Liver (tissue), 9 donors: ENCODE results near the gene AP1G1. TPM values are rescaled to one million over a fixed set of nuclear protein-coding genes. Genes with fewer than 3 reads are reported as not detected.

Experiments used
- DNase-seq: peaks from one replicate; pipeline ENCODE4 v3.0.0-alpha.2; 2017; ENCODE audit warnings: low spot score
- H3K27ac ChIP-seq, 2 donors: one replicate each; pipeline ENCODE4 v1.7.0; 2013; ENCODE audit warnings: inconsistent platforms in 2 of 2, low read length in 2 of 2, control low read depth in 1 of 2, low read depth in 1 of 2, mild to moderate bottlenecking in 1 of 2
- H3K27me3 ChIP-seq, 4 donors: one replicate each; pipeline versions ENCODE4 v1.6.1 to v1.7.0; 2013; ENCODE audit warnings: low read length in 3 of 4, inconsistent platforms in 1 of 4, mild to moderate bottlenecking in 1 of 4, moderate library complexity in 1 of 4; ENCODE audit not compliant: control insufficient read depth in 4 of 4, insufficient read depth in 4 of 4
- H3K36me3 ChIP-seq, 4 donors: one replicate each; pipeline versions ENCODE4 v1.6.1 to v1.7.0; 2013; ENCODE audit warnings: low read length in 3 of 4, mild to moderate bottlenecking in 3 of 4, low read depth in 1 of 4, moderate library complexity in 1 of 4; ENCODE audit not compliant: control insufficient read depth in 4 of 4, insufficient read depth in 3 of 4
- H3K4me1 ChIP-seq, 4 donors: one replicate each; pipeline versions ENCODE4 v1.6.1 to v1.7.0; 2013; ENCODE audit warnings: low read length in 3 of 4, mild to moderate bottlenecking in 3 of 4, moderate library complexity in 1 of 4; ENCODE audit not compliant: control insufficient read depth in 4 of 4, insufficient read depth in 4 of 4
- H3K4me3 ChIP-seq, 3 donors: one replicate each; pipeline versions ENCODE4 v1.6.1 to v1.7.0; 2013; ENCODE audit warnings: low read length in 3 of 3, control low read depth in 1 of 3, low read depth in 1 of 3, mild to moderate bottlenecking in 1 of 3
- H3K9ac ChIP-seq, 2 donors: one replicate each; pipeline ENCODE4 v1.7.0; 2013; ENCODE audit warnings: low read length in 2 of 2, mild to moderate bottlenecking in 2 of 2, moderate library complexity in 2 of 2, control low read depth in 1 of 2, low read depth in 1 of 2
- H3K9me3 ChIP-seq, 4 donors: one replicate each; pipeline versions ENCODE4 v1.6.1 to v1.7.0; 2013; ENCODE audit warnings: low read length in 3 of 4; ENCODE audit not compliant: control insufficient read depth in 4 of 4
- ATF3 ChIP-seq: IDR thresholded peaks from 2 replicates; pipeline ENCODE4 v1.6.1; 2016; ENCODE audit warnings: antibody characterized with exemption
- CTCF ChIP-seq: fragments of 150-350 bp; IDR thresholded peaks from 2 replicates; pipeline ENCODE4 v1.5.1; 2017; ENCODE audit warnings: improper control_type of control experiment, low read depth, low read length; ENCODE audit not compliant: missing input control
- EGR1 ChIP-seq, 2 donors: IDR thresholded peaks; 2 replicates each; pipeline ENCODE4 v1.6.1; 2016 to 2018; ENCODE audit warnings: antibody characterized with exemption in 2 of 2, low read depth in 2 of 2
- FOXA1 ChIP-seq: IDR thresholded peaks from 2 replicates; pipeline ENCODE4 v1.6.1; 2016; ENCODE audit warnings: antibody characterized with exemption
- FOXA2 ChIP-seq: IDR thresholded peaks from 2 replicates; pipeline ENCODE4 v1.6.1; 2016; ENCODE audit warnings: antibody characterized with exemption
- GABPA ChIP-seq, 2 donors: IDR thresholded peaks in 1 of 2; conservative IDR thresholded peaks in 1 of 2; 2 replicates each; pipeline ENCODE4 v1.6.1; 2016; ENCODE audit warnings: antibody characterized with exemption in 2 of 2, mild to moderate bottlenecking in 1 of 2, moderate library complexity in 1 of 2
- HNF4A ChIP-seq, 2 donors: conservative IDR thresholded peaks; 2 replicates each; pipeline ENCODE4 v1.6.1; 2016; ENCODE audit warnings: antibody characterized with exemption in 2 of 2, mild to moderate bottlenecking in 2 of 2
- HNF4G ChIP-seq: IDR thresholded peaks from 2 replicates; pipeline ENCODE4 v1.6.1; 2016; ENCODE audit warnings: antibody characterized with exemption
- JUND ChIP-seq, 2 donors: IDR thresholded peaks; 2 replicates each; pipeline ENCODE4 v1.6.1; 2016; ENCODE audit warnings: antibody characterized with exemption in 2 of 2
- MAX ChIP-seq: IDR thresholded peaks from 2 replicates; pipeline ENCODE4 v1.6.1; 2016; ENCODE audit warnings: antibody characterized with exemption
- NR2F2 ChIP-seq: IDR thresholded peaks from 2 replicates; pipeline ENCODE4 v1.6.1; 2016; ENCODE audit warnings: antibody characterized with exemption
- RAD21 ChIP-seq, 2 donors: IDR thresholded peaks; 2 replicates each; pipeline ENCODE4 v1.6.1; 2016; ENCODE audit warnings: antibody characterized with exemption in 2 of 2, mild to moderate bottlenecking in 2 of 2
- REST ChIP-seq: IDR thresholded peaks from 2 replicates; pipeline ENCODE4 v1.6.1; 2016; ENCODE audit warnings: antibody characterized with exemption, mild to moderate bottlenecking
- RXRA ChIP-seq, 2 donors: IDR thresholded peaks; 2 replicates each; pipeline ENCODE4 v1.6.1; 2017 to 2018; ENCODE audit warnings: antibody characterized with exemption in 2 of 2, mild to moderate bottlenecking in 1 of 2
- SP1 ChIP-seq: IDR thresholded peaks from 2 replicates; pipeline ENCODE4 v1.6.1; 2018; ENCODE audit warnings: antibody characterized with exemption, mild to moderate bottlenecking
- TAF1 ChIP-seq: conservative IDR thresholded peaks from 2 replicates; pipeline ENCODE4 v1.6.1; 2016; ENCODE audit warnings: antibody characterized with exemption, mild to moderate bottlenecking
- YY1 ChIP-seq: IDR thresholded peaks from 2 replicates; pipeline ENCODE4 v1.6.1; 2016; ENCODE audit warnings: antibody characterized with exemption, mild to moderate bottlenecking
- ZBTB33 ChIP-seq: IDR thresholded peaks from 2 replicates; pipeline ENCODE4 v1.6.1; 2016; ENCODE audit warnings: antibody characterized with exemption
- WGBS: extraction: QIAGEN DNeasy Blood & Tissue Kit; methylation state at CpG from one replicate; pipeline ENCODE4 v1.1.7; 2013; 5-methylcytosine and 5-hydroxymethylcytosine counted together
- polyA plus RNA-seq, 2 donors: library from polyadenylated mRNA; stranded (reverse) in 1 of 2; unstranded in 1 of 2; fragments of 200-250 nt in 1 of 2; fragments of >200 nt in 1 of 2; fragmentation: Nextera tagmentation in 1 of 2; extraction: Ambion mirVana in 1 of 2; gene quantifications; one replicate each; pipeline versions ENCODE4 v1.2.1 to v1.2.3, GENCODE V29; 2013 to 2015
- total RNA-seq, 2 donors: library from RNA; depleted of rRNA; stranded (reverse); fragments of >200 nt; gene quantifications; one replicate each; pipeline ENCODE4 v1.2.3, GENCODE V29; 2014
- donor health status: healthy.
- donor health status: healthy.
- donor health status: healthy.
- donor health status: healthy.
- donor health status: healthy.

Gene AP1G1
- total and polyA plus RNA-seq, 4 donors: 11.4 to 64.4 (median 32.8) TPM

- H3K9me3 ChIP-seq: no peaks in the 10 kb centered on the region
- peaks cover 8 to 72% (median 55%) of the 10 kb centered on the region in 4 donors for H3K36me3 ChIP-seq
- TF ChIP-seq EGR1 (IDR thresholded peaks at IDR 0.05; ENCODE audit: low read depth in 2 of 2) (no peak), SP1 (no peak), HNF4A (conservative IDR thresholded peaks at IDR 0.05) (no peak), RAD21 (IDR thresholded peaks at IDR 0.05) (no peak), RXRA (IDR thresholded peaks at IDR 0.05) (no peak), GABPA (IDR thresholded peaks at IDR 0.05 in 1 of 2, conservative IDR thresholded peaks at IDR 0.05 in 1 of 2) (no peak), CTCF (no peak), FOXA1 (no peak), YY1 (no peak), ZBTB33 (no peak)
These were observed 54.5 kb downstream of the AP1G1 start for GRCh38 chr16:71754108-71754507.

GRCh38 chr16:71748226-71748625, 60.4 kb downstream of the AP1G1 start:
- Histone ChIP-seq H3K4me3 (no peak overlapping the region), H3K36me3 (peaks cover 3 to 65% (median 50%) of the 10 kb centered on the region in 4 donors), H3K9ac (no peak overlapping the region), H3K4me1 (no peaks in the 10 kb centered on the region), H3K27me3 (no peaks in the 10 kb centered on the region), H3K9me3 (no peaks in the 10 kb centered on the region), H3K27ac (no peak overlapping the region)
- no peak for DNase-seq
- WGBS: 91% methylated on average over 4 of the region's 4 CpGs
- TF ChIP-seq FOXA2 (no peak), TAF1 (no peak), ZBTB33 (no peak), YY1 (no peak), FOXA1 (no peak), REST (no peak), GABPA (IDR thresholded peaks at IDR 0.05 in 1 of 2, conservative IDR thresholded peaks at IDR 0.05 in 1 of 2) (no peak), CTCF (no peak), EGR1 (IDR thresholded peaks at IDR 0.05; ENCODE audit: low read depth in 2 of 2) (no peak), HNF4A (conservative IDR thresholded peaks at IDR 0.05) (no peak), HNF4G (no peak), JUND (IDR thresholded peaks at IDR 0.05) (no peak), ATF3 (no peak), RXRA (IDR thresholded peaks at IDR 0.05) (no peak), RAD21 (IDR thresholded peaks at IDR 0.05) (no peak), SP1 (no peak), NR2F2 (no peak), MAX (no peak)

More at GRCh38 chr16:71754108-71754507, 54.5 kb downstream of the AP1G1 start:
- Histone ChIP-seq H3K4me1 (no peaks in the 10 kb centered on the region), H3K9ac (no peak overlapping the region), H3K27me3 (no peaks in the 10 kb centered on the region), H3K27ac (no peak overlapping the region), H3K4me3 (no peak overlapping the region)
- no peak for DNase-seq
